Activated CD4-positive, CD25-positive, alpha-beta regulatory T cell treated with anti-CD3 and anti-CD28 coated beads, Interleukin-2, amount 50 U/mL, for 16 hours (primary cell): ENCODE data around the gene INPP4B.

Experiments used
- DNase-seq: peaks from one replicate; pipeline ENCODE4 v3.0.0-alpha.2; 2020; ENCODE audit warnings: low read depth, low spot score

Gene INPP4B

DNA sequence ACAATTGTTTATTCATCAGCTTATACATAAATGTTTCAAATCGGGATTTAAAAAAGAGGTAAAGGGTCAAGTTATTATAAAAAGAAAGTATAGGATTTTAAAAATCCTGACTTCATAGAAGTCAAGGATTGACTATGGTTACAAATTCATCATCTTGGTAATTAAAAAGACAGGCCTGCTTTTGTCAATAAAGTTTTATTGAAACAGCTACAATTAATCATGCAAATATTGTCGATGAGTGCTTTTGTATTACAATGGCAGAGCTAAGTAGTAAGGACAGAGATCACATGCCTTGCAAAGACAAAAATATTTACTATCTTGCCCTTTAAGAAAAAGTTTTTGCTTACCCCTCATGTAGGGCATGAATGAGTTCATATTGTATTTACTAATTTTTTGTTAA, 614.3 kb downstream of the INPP4B start:
- no peak for DNase-seq

DNA sequence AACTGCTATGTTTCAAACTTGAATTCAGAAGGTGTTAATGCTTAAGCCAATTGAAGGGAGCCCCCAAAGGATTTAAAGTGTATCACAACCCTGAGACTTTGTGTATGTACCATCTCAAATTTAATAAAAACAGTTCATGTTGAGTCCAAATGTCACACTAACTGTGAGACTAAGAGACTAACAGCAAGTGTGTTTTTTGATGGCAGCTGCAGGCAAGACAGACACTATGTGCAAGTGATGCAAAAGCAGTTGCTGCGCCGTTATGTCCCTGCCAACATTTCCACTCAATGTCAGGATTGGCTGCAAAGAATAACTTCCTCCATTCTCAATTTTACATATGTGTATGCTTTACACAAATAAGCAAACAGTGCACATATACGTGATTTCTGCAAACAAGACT, 615.1 kb downstream of the INPP4B start:
- DNase-seq = no peak

- no peak for DNase-seq
Measured at GRCh38 chr4:142226014-142226413, 620.1 kb downstream of the INPP4B start.

- no peak for DNase-seq
Measured at GRCh38 chr4:142222127-142222526, 624.0 kb downstream of the INPP4B start.

DNA sequence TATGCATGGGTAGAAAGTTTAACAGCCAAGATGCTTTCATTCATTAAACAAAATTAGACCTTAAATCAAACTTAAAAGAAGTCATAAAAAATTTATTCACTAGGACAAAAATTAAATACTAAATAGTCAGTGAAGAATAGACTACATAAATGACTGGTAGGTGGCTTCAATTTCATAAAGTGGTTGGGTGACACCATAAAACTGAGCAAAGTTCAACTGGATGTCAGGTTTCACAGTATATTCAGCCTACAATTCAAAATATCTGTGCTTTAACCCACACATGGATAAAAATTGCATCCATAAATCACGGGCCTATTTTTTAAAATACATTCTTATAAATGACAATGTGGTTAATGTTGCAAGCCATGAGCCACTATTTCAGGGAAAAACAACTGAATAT, 627.4 kb downstream of the INPP4B start:
- no peak for DNase-seq

DNA sequence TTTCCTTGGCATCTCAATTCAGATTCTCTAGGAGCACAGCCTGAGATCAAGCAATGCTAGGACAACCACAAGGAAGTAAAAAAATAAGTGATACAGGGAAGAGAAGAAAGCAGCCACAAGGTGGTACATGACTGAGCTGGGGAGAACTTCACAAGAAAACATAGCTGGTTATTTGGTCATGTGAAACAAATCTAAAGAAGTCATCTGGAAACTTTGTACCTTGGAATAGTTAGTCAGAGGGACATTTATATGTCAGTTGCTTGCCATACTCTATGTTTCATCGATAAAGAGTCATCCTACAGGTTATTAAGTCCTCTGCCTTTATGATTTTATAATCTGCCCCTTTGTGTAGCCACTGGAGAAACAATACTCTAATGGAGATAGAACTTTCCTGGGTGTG, 634.7 kb downstream of the INPP4B start:
- DNase-seq = no peak

DNA sequence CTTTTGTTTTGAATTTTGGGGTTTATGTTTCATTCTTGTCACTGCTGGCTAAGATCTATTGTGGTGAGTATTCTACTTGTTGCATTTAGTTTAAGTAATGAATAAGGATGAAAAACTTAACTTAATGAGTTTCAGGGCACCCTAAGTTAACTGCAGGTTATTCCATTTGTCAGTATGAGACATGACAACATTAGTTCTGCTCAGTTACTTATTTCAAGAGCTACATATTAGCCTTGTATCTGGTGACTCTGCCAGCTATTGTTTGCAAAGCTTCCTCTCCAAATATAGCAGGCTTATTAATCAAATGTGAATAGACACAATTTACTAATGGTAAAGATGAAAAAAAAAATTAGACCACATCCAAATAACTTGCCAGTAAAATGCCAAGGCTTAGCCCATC, 642.6 kb downstream of the INPP4B start:
- no peak for DNase-seq

- DNase-seq = no peak
Measured at GRCh38 chr4:142202404-142203332, 643.4 kb downstream of the INPP4B start.

DNA sequence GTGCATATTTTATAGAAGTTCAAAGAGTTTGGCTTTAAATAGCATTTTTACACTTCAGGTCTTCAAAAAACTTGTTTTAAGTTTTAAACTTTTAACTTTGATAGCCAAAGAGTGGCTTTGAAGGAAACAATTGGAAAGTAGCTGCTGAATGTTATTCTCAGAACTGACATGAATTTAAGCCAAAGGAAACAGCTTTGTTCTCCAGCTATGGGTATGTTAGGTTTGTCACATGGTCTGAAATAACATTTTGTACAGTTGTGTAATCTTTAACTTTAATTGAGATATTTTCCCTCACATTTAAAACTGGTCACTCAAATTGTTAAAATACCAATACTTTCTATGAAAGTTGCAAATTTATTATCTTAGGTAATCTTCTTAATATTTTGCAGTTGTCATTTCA, 645.1 kb downstream of the INPP4B start:
- no peak for DNase-seq

DNA sequence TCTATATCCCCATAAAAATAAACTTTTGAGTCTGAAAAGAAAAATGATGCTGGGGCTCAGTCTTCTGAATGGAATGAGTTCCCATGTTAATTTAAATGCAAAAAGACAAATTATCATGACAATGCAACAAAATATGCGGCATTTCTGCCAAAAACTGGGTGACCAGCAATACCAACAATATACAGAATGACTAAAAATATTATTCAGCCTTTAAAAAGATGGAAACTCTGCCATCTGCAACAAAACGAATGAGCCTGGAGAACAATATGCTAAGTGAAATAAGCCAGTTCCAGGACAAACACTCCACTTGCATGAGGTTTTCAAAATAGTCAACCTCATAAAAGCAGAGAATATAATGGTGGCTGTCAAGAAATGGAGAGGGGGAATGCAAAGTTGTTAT, 651.2 kb downstream of the INPP4B start:
- DNase-seq = no peak

- DNase-seq = no peak
Measured at GRCh38 chr4:142191901-142192300, 654.2 kb downstream of the INPP4B start.

DNA sequence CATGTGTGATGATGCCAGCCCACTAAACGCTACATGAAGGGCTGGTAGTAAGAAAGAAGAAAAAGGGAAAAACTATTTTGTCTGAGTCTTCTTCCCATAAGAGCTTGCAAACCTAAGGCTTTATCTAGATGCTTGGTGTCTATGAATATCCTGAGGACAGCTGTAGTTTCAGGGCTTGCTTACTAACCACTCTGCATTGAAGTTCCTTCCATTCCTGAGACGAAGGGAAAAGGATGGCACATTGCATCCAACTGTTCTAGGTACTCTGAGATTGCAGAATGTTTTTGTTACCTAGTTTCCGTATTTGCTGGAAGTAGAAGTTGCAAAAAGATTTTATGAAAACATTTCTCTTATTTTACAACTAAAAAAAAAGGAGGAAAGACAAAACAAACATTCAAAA, 665.1 kb downstream of the INPP4B start:
- no peak for DNase-seq

DNA sequence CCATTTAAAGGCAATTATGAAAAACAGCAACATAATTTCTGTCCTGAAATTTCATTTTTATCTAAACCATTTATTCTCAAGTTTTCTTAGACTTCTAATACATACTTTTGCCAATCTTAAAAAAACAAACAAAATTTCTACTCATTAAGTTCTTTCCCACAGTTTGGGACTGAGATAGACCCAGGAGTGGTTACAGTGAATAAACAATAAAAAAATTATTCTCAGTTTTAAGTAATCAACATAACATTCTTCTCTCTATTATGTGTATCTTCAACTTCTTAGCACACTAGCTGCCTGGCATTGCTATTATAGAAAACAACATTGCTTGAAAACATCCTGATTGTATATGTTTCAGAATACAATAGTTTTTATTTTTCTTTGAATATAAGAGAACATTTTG, 676.9 kb downstream of the INPP4B start:
- DNase-seq = no peak

DNA sequence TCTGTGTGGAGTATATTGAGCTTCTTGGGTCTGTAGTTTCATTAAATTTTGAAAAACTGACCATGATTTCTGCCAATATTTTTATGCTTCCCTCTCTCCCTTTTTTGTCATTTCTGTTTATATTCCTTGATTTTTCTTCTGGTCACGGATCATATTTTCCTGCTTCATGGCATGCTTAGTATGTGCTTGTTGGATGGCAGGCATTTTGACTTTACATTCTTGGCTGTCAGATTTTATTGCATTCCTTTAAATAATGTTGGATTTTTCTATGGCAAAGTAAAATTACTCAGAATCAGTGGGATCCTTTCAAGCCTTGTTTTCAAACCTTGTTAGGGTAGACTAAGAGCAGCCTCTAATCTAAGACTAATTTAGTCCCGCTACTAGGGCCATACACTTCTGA, 677.9 kb downstream of the INPP4B start:
- DNase-seq = no peak

DNA sequence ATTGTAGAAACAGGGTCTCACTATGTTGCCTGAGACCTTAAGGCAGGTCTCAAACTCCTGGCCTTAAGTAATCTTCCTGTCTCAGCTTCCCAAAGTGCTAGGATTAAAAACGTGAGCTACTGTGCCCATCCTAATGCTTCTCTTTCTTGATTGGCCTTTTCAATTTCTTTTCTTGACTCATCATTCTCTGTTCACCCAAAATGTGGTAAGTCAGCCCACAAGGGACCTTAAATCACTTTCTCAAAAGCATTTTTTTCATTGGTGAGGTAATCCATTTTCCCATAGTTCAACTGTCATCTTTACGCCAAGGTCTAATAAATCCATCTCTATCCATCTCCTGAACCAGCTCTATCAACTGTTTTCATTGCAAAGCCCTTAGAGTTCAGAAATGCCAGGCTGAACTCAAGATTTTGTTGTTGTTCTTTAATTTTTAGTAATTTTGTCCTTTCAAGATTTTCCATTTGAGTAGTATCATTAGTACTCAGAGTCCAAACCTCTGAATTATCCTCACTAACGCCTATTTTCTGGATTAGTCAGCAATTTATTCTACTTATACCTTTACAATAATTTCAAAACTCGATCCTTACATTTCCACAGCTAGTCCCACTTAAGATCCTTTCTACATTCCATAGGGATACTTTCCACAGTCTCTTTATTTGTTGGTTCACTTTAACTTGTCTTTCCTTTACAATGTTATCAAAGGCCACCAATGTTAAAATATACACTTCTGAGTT, 681.2 kb downstream of the INPP4B start:
- no peak for DNase-seq

DNA sequence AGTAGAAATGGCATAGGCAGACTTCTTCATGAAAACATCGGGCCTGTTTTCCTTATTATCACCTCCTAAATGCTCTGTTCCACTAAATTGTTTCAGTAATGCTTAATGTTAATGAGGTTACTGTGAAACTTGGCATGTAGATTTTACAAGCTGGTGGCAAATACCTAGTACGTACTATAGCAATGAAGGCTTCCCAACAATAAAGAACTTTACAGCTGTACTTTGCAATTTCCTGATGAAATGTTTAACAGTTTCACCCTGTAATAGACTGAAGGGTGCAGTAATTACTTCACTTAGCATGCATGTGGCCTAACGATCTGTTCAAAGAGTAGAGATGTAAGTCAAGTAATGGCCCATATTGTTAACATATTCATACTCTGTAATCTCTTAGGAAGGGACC, 685.0 kb downstream of the INPP4B start:
- no peak for DNase-seq

DNA sequence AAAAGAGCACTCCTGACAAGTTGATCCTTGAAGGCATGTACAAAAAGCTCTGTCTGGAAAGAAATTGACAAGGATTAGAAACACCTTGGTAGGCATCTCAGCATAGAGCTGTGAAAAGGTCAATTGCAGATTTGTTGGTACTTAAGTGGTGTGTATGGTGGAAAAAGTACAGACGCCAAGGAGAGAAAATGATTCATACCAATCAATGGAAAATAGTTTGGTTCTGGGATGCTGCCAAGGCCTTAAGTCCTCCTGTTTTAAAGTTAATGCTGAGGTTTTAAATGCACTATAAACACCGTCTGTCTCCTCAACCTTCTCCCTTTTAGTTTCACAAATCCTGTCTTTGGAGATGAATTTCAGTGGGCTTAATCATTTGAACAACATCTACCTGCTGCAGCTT, 685.6 kb downstream of the INPP4B start:
- DNase-seq = no peak

DNA sequence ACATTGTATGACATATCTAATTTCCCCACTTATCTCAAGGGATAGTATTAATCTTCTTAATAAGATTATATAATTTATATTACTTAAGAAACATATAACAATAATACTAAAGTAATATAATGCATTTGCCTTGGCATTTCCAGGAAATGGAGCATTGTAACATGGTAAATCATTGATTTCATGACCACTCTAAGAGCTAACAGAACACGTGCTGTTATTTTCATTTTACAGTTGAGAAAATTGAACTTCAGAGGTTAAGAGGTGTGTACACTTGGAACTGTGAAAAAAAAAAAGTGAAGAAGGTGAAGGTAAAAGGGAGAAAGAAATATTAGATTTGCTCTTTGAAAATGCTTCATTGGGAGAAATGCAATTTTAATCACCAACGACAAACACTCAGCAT, 687.1 kb downstream of the INPP4B start:
- no peak for DNase-seq

- no peak for DNase-seq
Measured at GRCh38 chr4:142156256-142156655, 689.8 kb downstream of the INPP4B start.

GRCh38 chr4:142155347-142155746, 690.8 kb downstream of the INPP4B start:
- no peak for DNase-seq

DNA sequence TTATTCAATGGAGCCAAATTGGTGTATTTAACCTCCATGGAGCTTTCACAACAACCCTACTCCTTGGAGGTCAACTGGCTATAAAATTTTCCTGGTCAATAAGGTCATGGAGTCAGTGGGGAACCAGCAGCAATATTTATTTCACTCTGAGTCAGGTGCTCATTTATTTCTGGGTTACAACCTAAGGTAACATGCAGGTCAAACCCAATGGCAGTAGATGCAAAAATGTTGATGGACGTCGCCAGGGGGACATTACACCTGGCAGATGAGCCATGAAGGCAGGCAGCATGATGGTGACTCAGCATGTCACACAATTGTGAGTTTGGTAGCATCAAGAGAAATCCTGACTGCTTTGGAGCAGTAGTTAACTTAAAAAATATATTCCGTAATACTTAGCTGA, 695.6 kb downstream of the INPP4B start:
- DNase-seq = no peak

- DNase-seq = no peak
Measured at GRCh38 chr4:142144813-142145212, 701.3 kb downstream of the INPP4B start.
